Mesenteric fat pad (tissue), 1 donor: ENCODE results near the gene IGIP. TPM values are rescaled to one million over a fixed set of nuclear protein-coding genes. Genes with fewer than 3 reads are reported as not detected.
"Not testable (repeated sequence)": the region's sequence is repeated elsewhere in the genome, so short reads cannot be mapped to it uniquely, and the experiment has no call there.

ENCODE experiments used
- DNase-seq: peaks from one replicate; pipeline ENCODE4 v3.0.0-alpha.2; 2020; ENCODE audit warnings: low spot score
- total RNA-seq: library from RNA; stranded (reverse); fragmentation: NEBNext Ultra II Directional; extraction: Animal tissue kit (Norgen Biotek cat#: 25700); gene quantifications from one replicate; pipeline ENCODE4 v1.2.1, GENCODE V29; 2021
- donor health status: DM: yes; HTN: yes; CAD: no.

The IGIP gene
- total RNA-seq, 1 donor from 2014 or later = 13.3 TPM

DNA sequence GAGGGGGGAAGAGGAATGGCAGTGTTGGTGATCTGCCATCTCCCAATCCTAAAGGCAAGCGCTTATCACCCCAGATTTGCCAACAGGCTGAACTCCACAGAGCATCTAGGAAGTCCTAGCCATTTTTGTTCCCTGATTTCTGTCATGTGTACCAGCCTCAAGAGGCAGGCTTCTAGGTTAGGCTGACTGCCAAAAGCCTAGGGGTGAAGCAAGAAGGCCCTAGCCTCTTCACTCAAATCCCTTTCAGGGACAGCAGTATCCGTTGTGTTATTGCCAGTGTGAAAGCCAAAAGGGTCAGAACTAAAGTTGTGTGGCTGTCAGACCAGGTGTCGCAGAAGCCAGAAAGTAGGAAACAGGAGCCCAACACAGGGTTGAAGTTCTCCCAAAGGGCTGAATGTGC lies 14.7 kb downstream of the IGIP start:
- no peak for DNase-seq

- no peak for DNase-seq
Measured at GRCh38 chr5:140141241-140141640, 15.5 kb downstream of the IGIP start.

DNA sequence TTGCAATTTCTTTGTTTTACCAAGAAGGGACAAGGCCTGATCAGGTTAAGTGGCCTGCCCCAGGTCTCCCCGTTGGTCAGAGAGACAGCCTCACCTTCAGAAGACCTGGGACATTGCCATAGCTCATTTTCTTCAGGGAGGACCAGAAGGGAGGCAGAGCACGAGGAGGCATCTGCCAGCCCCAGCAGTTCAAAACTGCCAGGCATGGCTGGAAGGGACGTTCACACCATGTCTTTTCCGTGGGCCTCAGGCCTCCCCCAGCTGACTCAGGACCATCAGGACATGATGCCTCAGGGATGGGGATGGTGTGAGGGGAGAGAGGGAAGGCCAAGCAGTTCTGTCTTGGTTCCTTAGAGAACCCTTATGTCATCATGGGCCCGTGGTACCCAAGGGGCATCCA lies 16.5 kb downstream of the IGIP start:
- DNase-seq = no peak

- DNase-seq = no peak
Measured at GRCh38 chr5:140142856-140143255, 17.1 kb downstream of the IGIP start.

DNA sequence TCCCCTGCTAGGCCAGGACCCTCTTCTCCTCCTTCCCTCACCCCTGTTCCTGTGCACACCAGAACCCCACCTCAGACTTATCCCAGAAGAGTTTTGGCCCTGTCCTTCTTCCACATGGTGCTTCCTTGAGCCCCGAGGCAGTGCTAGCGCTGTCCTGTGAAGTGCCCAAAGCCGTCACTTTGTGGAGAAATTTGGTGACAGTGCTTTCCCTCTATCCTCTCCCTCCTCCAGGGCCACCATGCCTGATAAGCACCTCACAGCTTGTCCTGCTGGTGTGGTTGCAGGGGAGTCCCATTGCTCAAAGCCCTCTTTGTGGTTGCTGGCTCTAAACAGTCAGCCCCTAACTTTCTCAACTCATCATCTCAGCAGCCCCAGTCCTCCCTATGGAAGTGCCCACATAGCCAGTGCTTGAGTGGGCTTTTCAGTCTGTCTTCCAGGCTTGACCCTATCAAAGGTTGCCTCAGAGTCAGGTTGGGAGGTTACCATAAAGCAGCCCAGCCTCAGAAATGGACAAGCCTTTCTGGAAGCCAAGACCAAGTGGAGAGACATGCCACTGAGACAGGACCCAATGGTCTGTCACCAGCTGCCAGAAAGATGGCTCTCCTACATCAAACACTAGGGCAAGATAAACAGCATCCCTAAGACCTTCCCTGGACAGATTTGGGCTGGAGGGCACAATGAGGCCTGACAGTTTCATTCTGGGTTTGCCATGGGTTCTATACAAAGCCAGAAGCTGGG lies 18.0 kb downstream of the IGIP start:
- no peak for DNase-seq

DNA sequence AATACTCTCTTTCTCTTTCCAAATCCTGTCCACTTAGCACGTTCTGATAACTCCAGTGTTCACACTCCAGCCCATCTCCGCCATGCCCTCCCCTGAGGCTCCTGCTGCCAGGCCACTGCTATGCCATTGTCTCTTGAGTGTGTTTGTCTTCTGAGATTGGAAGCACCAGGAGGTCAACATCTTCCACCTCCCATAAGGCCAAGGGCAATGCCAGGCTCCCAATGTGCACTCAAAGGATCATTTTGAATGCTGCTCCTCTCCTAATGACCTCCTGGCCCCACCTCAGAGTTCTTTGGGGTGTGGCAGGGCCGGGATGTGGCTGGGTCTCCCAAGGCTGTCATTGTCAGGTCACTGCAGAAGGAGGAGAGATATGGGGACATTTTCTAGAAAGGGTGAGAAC lies 19.5 kb downstream of the IGIP start:
- no peak for DNase-seq

DNA sequence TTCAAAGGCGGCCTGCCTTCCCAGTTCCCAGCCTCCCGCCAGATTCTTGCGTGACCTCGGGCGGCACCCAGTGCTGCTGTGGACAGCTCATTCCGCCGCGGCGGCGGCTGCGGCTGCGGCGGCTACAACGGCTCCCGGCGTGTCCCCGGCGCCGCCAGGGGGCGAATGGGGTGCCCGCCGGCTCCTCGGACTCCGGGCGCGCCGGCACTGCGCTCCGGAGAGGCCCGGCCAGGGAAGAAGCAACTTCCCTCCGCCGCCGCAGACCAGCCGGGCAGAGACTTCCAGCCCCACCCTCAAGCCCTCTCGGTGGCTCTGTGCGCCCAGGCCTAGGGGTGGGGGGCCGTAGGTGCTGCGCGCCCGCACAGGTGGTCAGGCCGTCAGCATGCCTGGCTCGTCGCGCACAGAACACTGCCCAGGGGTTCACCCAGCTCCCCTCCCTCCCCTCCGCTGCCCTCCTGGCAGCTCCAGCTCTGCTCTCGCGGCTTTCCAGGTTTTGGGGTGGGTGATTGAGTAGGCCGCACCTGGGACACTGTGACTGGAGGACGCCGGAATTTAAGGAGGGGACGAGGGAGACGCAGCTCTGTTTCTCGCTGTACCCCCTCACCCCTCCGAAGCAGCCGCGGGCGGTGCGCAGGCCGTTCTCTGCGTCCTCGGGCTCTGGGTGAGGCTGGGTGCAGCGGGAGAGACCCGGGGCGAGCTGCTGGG lies 20.2 kb downstream of the IGIP start:
- DNase-seq = peak; percentile 94

- DNase-seq = no peak
Measured at GRCh38 chr5:140146523-140146842, 20.7 kb downstream of the IGIP start.

DNA sequence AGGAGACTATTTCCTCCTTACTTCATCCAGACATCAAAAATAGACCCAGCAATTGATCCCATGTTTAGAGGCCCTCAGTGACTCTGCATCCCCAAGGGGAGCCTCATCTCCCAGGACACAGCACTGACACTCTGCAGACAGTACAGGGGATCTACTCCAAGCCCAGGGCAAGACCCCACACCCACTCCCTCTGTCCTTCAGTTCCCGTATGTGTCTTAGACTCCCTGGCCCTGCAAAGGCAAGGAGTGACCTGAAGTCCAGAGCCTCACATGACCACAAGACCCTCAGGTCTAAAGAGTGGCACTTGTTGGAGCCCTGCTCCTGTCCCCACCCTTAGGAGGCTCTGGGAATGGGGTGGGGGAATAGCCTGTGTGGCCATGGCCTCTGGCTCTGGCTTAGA lies 21.7 kb downstream of the IGIP start:
- DNase-seq = no peak

DNA sequence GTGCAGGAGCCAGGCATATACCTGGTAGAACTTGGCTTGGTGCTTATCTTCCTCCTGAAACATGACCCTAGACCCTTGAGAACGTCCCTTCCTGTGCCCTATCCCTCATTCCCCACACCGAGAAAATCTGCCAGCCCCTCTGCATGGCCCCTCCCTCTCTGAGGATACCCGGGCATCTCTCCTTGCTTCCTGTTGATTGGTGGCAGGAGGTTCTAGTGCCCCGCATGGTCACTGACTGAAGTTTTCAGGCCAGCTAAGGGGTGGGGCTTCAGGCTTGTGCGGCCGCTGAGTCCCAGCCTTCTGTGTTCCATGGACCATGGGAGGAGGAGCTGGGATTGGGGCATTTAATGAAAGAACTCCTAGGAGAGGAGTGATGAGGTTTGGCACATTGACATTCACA lies 22.8 kb downstream of the IGIP start:
- DNase-seq = no peak

DNA sequence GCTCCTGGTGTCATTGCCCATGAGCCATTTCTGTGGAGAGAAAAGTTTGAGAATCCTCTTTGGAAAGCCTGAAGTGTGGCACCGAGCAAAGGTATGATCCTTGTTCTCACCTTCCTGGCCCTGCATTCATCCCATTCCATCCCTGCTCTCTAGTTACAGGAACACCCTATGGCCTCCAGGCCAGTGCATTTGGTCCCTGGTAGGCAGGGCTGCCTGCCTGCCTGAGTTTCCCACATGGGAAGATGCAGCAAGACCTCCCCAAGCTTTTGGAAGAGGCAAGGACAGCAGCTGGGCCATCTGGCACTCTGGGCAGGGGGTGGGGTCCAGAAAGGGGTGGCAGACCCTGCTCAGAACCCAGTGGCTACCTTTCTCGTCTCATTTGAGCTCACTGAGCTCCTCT lies 24.5 kb downstream of the IGIP start:
- DNase-seq = no peak

- peak; percentile 30 for DNase-seq
Measured at GRCh38 chr5:140151144-140152021, 25.6 kb downstream of the IGIP start.

- no peak for DNase-seq
Measured at GRCh38 chr5:140152022-140152999, 26.6 kb downstream of the IGIP start.

- DNase-seq = no peak
Measured at GRCh38 chr5:140153255-140153654, 27.5 kb downstream of the IGIP start.

DNA sequence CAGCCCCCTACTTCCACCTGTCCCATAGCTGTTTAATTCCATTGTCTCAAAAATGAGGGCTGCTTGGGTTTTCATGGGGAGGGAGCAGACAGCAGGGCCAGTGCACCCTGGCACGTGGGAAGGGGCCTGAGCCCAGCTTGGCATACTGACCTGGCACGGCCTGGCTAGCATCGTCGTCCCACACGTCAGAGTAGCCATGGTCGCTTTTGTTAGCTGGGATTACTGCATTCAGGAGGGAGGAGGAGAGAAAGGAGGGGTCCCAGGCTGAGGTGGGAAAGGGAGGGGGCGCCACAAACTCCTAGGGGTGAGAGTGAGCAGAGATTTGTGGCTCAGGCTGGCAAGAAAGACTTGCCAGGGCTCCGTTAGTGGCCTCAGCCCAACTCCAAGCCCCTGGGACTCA lies 28.2 kb downstream of the IGIP start:
- DNase-seq = no peak

DNA sequence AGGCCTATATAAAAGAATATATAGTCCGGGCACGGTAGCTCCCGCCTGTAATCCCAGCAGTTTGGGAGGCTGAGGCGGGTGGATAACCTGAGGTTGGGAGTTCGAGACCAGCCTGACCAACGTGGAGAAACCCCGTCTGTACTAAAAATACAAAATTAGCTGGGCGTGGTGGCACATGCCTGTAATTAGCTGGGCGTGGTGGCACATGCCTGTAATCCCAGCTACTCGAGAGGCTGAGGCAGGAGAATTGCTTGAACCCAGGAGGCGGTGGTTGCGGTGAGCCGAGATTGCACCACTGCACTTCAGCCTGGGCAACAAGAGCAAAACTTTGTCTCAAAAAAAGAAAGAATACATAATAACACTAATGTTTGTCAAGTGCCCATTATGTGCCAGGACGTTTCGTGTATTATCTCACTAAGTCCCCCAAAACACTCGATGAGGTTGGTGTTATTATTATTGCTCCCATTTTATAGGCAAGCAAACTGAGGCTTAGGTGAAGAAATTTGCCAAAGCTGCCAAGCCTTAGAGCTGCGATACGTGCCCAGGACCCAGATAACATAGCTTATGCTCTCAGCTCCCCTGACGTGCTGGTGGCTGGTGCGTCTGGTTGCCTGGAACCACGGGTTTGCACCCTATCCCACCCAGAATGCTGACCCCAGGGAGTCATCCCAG lies 29.1 kb downstream of the IGIP start:
- DNase-seq = not testable (repeated sequence)

DNA sequence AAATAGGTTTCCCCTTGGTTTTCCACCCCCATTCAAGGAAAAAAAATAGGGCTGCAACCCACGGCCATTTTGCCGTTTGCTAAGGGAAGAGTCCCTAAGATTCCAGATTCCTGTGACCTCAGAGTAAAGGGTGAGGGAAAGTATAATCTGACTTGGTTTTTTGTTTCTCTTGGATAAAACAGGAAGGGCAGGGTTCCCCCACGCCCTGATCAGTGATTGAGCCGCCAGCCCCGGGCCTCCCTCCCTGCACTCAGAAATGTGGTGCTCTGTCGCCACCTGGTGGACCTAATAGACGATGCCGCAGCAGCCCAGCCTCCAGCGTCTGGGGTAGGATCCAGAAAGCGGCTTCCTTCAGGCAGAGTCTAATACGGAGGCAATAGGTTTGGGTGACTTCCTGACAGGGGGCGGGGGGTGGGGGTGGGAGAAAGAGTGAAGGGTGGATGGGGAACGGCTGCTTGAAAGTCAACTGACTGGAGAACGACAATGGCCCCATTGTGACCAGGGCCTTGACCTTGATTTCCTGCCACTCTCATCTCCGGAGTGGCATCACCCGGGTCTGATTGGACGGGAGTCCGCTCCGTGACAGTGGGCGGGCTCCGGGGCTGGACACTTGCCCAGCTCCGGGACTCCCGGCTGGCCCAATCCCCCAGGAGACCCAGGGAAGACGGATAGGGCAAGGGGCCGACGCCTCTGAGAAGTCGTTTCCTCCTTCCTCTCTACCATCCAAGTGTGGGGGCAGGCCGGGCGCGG lies 31.5 kb downstream of the IGIP start:
- peak; percentile 97 for DNase-seq

DNA sequence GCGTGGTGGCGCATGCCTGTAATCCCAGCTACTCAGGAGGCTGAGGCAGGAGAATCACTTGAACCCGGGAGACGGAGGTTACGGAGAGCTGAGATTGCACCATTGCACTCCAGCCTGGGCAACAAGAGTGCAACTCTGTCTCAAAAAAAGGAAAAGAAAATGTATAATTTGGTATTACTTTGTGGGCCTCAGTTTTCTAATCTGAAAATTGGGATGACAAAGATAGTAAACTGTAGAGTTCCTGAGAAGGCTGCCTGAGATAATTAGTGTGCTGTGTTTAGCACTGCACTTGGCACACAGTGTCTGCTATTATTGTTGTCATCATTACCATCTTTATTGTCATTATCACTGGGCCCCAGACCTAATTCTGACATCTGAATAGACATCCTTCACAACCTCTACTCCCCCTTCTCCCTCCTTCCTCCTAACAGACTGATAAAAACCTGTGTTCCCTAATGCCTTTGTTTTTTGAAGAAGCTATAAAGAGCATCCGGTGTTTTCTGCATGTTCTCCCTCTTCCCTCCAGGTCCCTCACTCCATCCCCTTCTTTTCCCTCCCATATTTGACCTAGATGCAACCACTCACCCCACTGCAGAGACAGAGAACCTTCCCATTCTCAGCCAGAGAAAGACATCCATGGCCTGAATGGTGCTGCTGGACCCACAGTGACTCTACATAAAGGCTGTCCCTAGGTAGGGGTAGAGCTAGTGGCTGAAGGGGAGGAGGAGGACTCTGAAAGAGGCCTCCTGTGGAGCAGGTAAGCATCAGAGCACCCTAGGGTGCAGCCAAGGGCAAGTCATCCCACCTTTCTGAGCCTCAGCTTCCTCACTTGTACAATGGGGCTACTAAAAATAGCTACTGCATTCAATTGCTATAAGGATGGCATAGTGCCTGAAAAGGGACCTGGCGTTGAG lies 33.5 kb downstream of the IGIP start:
- DNase-seq = no peak

DNA sequence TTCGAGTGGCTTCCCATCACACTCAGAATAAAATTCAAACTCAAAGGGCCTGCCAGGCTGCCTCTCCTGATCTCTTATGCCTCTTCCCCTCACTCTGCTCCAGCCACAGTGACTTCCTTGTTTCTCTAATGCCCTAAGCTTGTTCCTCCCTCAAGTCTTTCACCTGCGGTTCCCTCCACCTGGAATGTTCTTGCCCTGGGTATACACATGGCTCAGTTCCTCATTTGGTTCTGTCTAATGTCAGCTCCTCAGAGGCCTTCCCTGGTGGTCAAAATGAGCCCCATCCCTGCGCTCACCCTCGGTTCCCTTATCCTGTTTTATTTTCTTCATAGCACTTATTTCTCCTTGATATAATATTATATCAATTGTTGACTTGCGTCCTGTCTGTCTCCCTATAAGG lies 36.5 kb downstream of the IGIP start:
- DNase-seq = peak; percentile 39
